Measurements from ENCODE around the gene DDI2. TPM values are rescaled to one million over a fixed set of nuclear protein-coding genes. Genes with fewer than 3 reads are reported as not detected.

The DDI2 gene
- total and polyA plus RNA-seq, 2 donors (not counting 3 experiments of a cell fraction or from before 2014, with no cell fraction given) = 5.4 to 35.2 TPM

DNA sequence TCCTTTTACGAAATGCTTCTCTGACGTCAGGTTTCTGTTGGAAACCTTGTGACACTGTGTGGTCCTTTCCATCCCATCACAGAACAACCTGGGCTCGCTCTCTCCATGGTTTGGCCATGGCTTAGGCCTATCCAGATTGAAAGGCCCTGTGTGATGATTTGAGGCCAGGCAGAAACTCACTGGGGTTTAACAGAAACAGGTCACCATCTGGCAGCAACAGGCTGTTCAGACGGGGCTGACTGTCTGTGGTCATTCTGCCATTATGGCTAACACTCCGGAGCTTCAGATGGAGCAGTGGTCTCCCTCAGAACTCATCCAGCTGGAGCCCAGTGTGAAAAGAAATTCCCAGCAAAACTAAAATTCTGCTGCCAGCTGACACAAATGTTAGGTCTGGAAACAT, 76.1 kb downstream of the DDI2 start:
- no peaks in the 10 kb centered on the region for H4K20me1 ChIP-seq (replicated peaks; ENCODE audit: control insufficient read depth, extremely low read depth, insufficient read depth, low read length)
- peaks cover 0 to 2% of the 10 kb centered on the region in 2 experiments for H3K36me3 ChIP-seq (ENCODE audit: control insufficient read depth in 2 of 2, extremely low read depth in 1 of 2, insufficient read depth in 2 of 2, low read length in 2 of 2)
- no TSS peak for BruUV-seq (replicated peaks)
- intact Hi-C loops (cut with micrococcal nuclease) = no loop called here
- no peak overlapping the region for H3K9ac ChIP-seq (replicated peaks; ENCODE audit: extremely low read depth, insufficient read depth, low read length)
- no peak for DNase-seq (ENCODE audit: low read depth, low spot score)
- no peaks in the 10 kb centered on the region for H3K27me3 ChIP-seq (ENCODE audit: control insufficient read depth in 2 of 2, insufficient read depth in 2 of 2, low read length in 2 of 2)
- dilution Hi-C loops (cut with MboI; ENCODE audit: extremely low pct_ligation_motif_present, low sequenced_read_pairs) = no loop called here
- TF ChIP-seq MYC (IDR thresholded peaks at IDR 0.05; ENCODE audit: low read depth, low read length) (no peak), FOS (IDR thresholded peaks at IDR 0.05; ENCODE audit: borderline replicate concordance, insufficient read depth, low read length) (no peak), POLR2AphosphoS5 (IDR thresholded peaks at IDR 0.05; ENCODE audit: insufficient read depth, low read depth, low read length) (no peak), POLR2A (IDR thresholded peaks at IDR 0.05; ENCODE audit: low read depth, low read length) (no peak), EZH2 (IDR thresholded peaks at IDR 0.05; ENCODE audit: borderline replicate concordance, low read depth, low read length, severe bottlenecking) (no peak), JUN (IDR thresholded peaks at IDR 0.05; ENCODE audit: borderline replicate concordance, insufficient read depth, insufficient read length, low read depth) (no peak), GATA2 (IDR thresholded peaks at IDR 0.05; ENCODE audit: insufficient read depth, insufficient read length, low read depth, low read length) (no peak)
- TF ChIP-seq, protein P1, sequence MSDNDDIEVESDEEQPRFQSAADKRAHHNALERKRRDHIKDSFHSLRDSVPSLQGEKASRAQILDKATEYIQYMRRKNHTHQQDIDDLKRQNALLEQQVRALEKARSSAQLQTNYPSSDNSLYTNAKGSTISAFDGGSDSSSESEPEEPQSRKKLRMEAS (IDR thresholded peaks at IDR 0.05; ENCODE audit: insufficient read depth, insufficient read length) = no peak
- TF ChIP-seq, protein P2, sequence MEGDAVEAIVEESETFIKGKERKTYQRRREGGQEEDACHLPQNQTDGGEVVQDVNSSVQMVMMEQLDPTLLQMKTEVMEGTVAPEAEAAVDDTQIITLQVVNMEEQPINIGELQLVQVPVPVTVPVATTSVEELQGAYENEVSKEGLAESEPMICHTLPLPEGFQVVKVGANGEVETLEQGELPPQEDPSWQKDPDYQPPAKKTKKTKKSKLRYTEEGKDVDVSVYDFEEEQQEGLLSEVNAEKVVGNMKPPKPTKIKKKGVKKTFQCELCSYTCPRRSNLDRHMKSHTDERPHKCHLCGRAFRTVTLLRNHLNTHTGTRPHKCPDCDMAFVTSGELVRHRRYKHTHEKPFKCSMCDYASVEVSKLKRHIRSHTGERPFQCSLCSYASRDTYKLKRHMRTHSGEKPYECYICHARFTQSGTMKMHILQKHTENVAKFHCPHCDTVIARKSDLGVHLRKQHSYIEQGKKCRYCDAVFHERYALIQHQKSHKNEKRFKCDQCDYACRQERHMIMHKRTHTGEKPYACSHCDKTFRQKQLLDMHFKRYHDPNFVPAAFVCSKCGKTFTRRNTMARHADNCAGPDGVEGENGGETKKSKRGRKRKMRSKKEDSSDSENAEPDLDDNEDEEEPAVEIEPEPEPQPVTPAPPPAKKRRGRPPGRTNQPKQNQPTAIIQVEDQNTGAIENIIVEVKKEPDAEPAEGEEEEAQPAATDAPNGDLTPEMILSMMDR (IDR thresholded peaks at IDR 0.05; ENCODE audit: extremely low read depth in 1 of 2, insufficient read depth in 1 of 2, low read depth in 1 of 2, low read length in 2 of 2) = no peak
- no peak overlapping the region for H2AFZ ChIP-seq (ENCODE audit: low read depth, low read length)
- peaks cover 17% of the 10 kb centered on the region for H3K4me1 ChIP-seq (ENCODE audit: control insufficient read depth, extremely low read depth, insufficient read depth, low read length)
- H3K4me3 ChIP-seq (replicated peaks in 1 of 3; ENCODE audit: insufficient read depth in 1 of 3, low read depth in 1 of 3, low read length in 3 of 3) = no peak overlapping the region
- FAIRE-seq = no peak
- no peak overlapping the region for H3K4me2 ChIP-seq (ENCODE audit: insufficient read depth, low read length)
- CTCF ChIA-PET = no interaction called here
- no peak overlapping the region for H3K27ac ChIP-seq (ENCODE audit: insufficient read depth, low read depth, low read length)
- H3K9me1 ChIP-seq (replicated peaks; ENCODE audit: control insufficient read depth, extremely low read depth, insufficient read depth, low read length) = no peaks in the 10 kb centered on the region
- POLR2A ChIA-PET = no interaction called here
- H3K79me2 ChIP-seq (ENCODE audit: control insufficient read depth, insufficient read depth, low read length) = peaks cover 56% of the 10 kb centered on the region
- H3K9me3 ChIP-seq (replicated peaks; ENCODE audit: control insufficient read depth, insufficient read depth, low read length) = no peaks in the 10 kb centered on the region
